ENCODE results near the gene PARG.
"Not testable (repeated sequence)": the region's sequence is repeated elsewhere in the genome, so short reads cannot be mapped to it uniquely, and the experiment has no call there.

Gene PARG

GRCh38 chr10:49830016-49830415 is 111.8 kb downstream of the PARG start:
- DNase-seq (ENCODE audit: low read depth, low spot score), result no peak

GRCh38 chr10:49827297-49827696 is 114.5 kb downstream of the PARG start:
- no peak for DNase-seq (ENCODE audit: low read depth, low spot score)

GRCh38 chr10:49819234-49819958 is 122.4 kb downstream of the PARG start:
- DNase-seq (ENCODE audit: low read depth, low spot score), result no peak

- no peak for DNase-seq (ENCODE audit: low read depth, low spot score)
Observed at GRCh38 chr10:49817845-49818244, 124.0 kb downstream of the PARG start.

- DNase-seq (ENCODE audit: low read depth, low spot score), result no peak
Observed at GRCh38 chr10:49803988-49804387, 137.8 kb downstream of the PARG start.

GRCh38 chr10:49798275-49798674 is 143.6 kb downstream of the PARG start:
- DNase-seq (ENCODE audit: low read depth, low spot score), result no peak

GRCh38 chr10:49791100-49791499 is 150.7 kb downstream of the PARG start:
- DNase-seq (ENCODE audit: low read depth, low spot score), result no peak

GRCh38 chr10:49784681-49785080 is 157.1 kb downstream of the PARG start:
- DNase-seq (ENCODE audit: low read depth, low spot score), result no peak

GRCh38 chr10:49783645-49784044 is 158.2 kb downstream of the PARG start:
- DNase-seq (ENCODE audit: low read depth, low spot score), result no peak

- DNase-seq (ENCODE audit: low read depth, low spot score), result no peak
Observed at GRCh38 chr10:49781247-49781646, 160.6 kb downstream of the PARG start.

GRCh38 chr10:49778197-49778596 is 163.6 kb downstream of the PARG start:
- no peak for DNase-seq (ENCODE audit: low read depth, low spot score)

- DNase-seq (ENCODE audit: low read depth, low spot score), result no peak
Observed at GRCh38 chr10:49776851-49777250, 165.0 kb downstream of the PARG start.

GRCh38 chr10:49775014-49775413 is 166.8 kb downstream of the PARG start:
- DNase-seq (ENCODE audit: low read depth, low spot score), result no peak

GRCh38 chr10:49772944-49773343 is 168.9 kb downstream of the PARG start:
- not testable (repeated sequence) for DNase-seq (ENCODE audit: low read depth, low spot score)

- DNase-seq (ENCODE audit: low read depth, low spot score), result not testable (repeated sequence)
Observed at GRCh38 chr10:49771046-49771445, 170.8 kb downstream of the PARG start.

GRCh38 chr10:49769692-49770091 is 172.1 kb downstream of the PARG start:
- no peak for DNase-seq (ENCODE audit: low read depth, low spot score)

- no peak for DNase-seq (ENCODE audit: low read depth, low spot score)
Observed at GRCh38 chr10:49768731-49769130, 173.1 kb downstream of the PARG start.

- DNase-seq (ENCODE audit: low read depth, low spot score), result no peak
Observed at GRCh38 chr10:49768329-49768728, 173.5 kb downstream of the PARG start.

Measured in activated CD4-positive, CD25-positive, alpha-beta regulatory T cell treated with anti-CD3 and anti-CD28 coated beads, Interleukin-2, amount 50 U/mL, for 16 hours (primary cell).